Measurements from ENCODE around the gene SLC39A11. TPM values are rescaled to one million over a fixed set of nuclear protein-coding genes. Genes with fewer than 3 reads are reported as not detected.

Gene SLC39A11
- total RNA-seq, 1 experiment from 2014 or later: 15.2 TPM

DNA sequence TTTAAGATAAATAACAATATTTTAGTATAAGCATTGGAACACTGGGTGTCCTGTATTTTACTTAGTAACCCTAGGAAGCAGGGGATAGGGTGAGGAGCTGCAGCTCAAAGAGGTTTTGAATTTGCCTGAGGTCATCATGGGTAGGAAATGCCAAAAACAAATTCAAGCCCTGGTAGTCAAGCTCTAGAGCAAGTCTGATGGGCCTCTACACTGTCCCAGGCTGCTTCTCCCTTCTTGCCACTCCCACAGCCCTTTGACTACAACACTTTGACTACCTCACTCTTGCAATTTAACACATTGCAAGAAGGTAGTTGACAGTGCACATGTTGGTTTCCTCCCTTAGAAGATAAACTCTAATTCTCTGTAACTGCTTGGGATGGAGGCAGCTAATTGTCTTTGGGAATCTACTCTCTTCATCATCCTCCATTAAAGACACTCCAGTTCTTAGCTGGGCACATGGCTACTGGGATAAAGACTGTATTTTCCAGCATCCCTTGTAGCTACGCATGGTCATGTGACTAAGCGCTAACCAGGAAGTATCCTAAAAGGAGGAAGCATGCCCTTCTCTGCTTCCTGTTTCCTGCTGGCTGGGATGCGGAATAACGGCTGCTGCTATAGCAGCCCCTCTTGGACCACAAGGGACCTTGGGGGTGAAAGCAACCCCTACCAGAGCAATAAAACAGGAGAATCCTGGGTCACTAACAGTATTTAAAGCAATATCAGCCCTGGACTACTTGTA is 41.6 kb upstream of the SLC39A11 start:
- Histone ChIP-seq H3K4me2 (ENCODE audit: insufficient read depth, insufficient read length, low read length) (no peak overlapping the region), H2AK5ac (ENCODE audit: insufficient read length, low read length) (no peak overlapping the region), H2BK5ac (ENCODE audit: insufficient read length, low read length) (no peak overlapping the region), H2BK20ac (ENCODE audit: low read depth, low read length, poor library complexity, severe bottlenecking) (no peak overlapping the region), H3K79me2 (ENCODE audit: insufficient read depth, low read length) (no peaks in the 10 kb centered on the region), H4K5ac (ENCODE audit: insufficient read length, low read depth, low read length) (no peak overlapping the region), H4K20me1 (ENCODE audit: control insufficient read depth, insufficient read depth, insufficient read length) (no peaks in the 10 kb centered on the region), H2AFZ (ENCODE audit: low read length) (no peak overlapping the region), H3K23ac (ENCODE audit: insufficient read length, low read depth, low read length) (no peak overlapping the region), H3K14ac (ENCODE audit: insufficient read depth, low read length) (no peak overlapping the region), H3K56ac (ENCODE audit: insufficient read length, low read depth, low read length) (no peak overlapping the region), H3K9me3 (ENCODE audit: control insufficient read depth, low read depth, low read length) (no peaks in the 10 kb centered on the region), H3K4ac (ENCODE audit: low read depth, low read length) (no peak overlapping the region), H3T11ph (ENCODE audit: low read length) (no peak overlapping the region), H2BK12ac (ENCODE audit: insufficient read length, low read depth, low read length) (no peak overlapping the region), H3K23me2 (ENCODE audit: insufficient read length, low read depth, low read length, poor library complexity, severe bottlenecking) (peaks cover 4% of the 10 kb centered on the region), H3K79me1 (ENCODE audit: insufficient read depth, low read depth, low read length, poor library complexity, severe bottlenecking) (no peaks in the 10 kb centered on the region), H2BK15ac (ENCODE audit: low read depth, low read length) (no peak overlapping the region), H3K9ac (ENCODE audit: extremely low read depth, insufficient read length, low read length) (no peak overlapping the region), H3K4me1 (ENCODE audit: insufficient read depth, low read length) (peaks cover 3% of the 10 kb centered on the region; the same call in 1 of the 2 replicates), H4K91ac (ENCODE audit: insufficient read length, low read depth, low read length) (no peak overlapping the region), H4K8ac (replicated peaks; ENCODE audit: insufficient read length, low read depth, low read length) (no peak overlapping the region), H2BK120ac (ENCODE audit: low read depth, low read length, poor library complexity, severe bottlenecking) (no peak overlapping the region), H3K27ac (ENCODE audit: insufficient read length, low read depth, low read length) (no peak overlapping the region), H3K18ac (ENCODE audit: insufficient read length, low read depth, low read length) (no peak overlapping the region), H3K27me3 (ENCODE audit: insufficient read depth, low read length) (no peaks in the 10 kb centered on the region)
- peaks cover 17 to 26% of the 10 kb centered on the region in 2 experiments for H3K4me1 Mint-ChIP-seq
- no peaks in the 10 kb centered on the region; a peak in 1 of 5 replicates for H3K9me3 Mint-ChIP-seq
- no peak for DNase-seq
- WGBS (ENCODE audit: extremely low coverage, insufficient read length, low lambda C conversion rate): no CpG with 5 or more reads among the region's 4 CpGs
- no peaks in the 10 kb centered on the region for H3K36me3 Mint-ChIP-seq (ENCODE audit: insufficient read depth in 1 of 3, low read depth in 3 of 3)
- H3K27me3 Mint-ChIP-seq (ENCODE audit: low read depth): no peaks in the 10 kb centered on the region
- no peak overlapping the region for H3K27ac Mint-ChIP-seq
- H3K4me3 Mint-ChIP-seq: no peak overlapping the region
- TF ChIP-seq, protein P1, sequence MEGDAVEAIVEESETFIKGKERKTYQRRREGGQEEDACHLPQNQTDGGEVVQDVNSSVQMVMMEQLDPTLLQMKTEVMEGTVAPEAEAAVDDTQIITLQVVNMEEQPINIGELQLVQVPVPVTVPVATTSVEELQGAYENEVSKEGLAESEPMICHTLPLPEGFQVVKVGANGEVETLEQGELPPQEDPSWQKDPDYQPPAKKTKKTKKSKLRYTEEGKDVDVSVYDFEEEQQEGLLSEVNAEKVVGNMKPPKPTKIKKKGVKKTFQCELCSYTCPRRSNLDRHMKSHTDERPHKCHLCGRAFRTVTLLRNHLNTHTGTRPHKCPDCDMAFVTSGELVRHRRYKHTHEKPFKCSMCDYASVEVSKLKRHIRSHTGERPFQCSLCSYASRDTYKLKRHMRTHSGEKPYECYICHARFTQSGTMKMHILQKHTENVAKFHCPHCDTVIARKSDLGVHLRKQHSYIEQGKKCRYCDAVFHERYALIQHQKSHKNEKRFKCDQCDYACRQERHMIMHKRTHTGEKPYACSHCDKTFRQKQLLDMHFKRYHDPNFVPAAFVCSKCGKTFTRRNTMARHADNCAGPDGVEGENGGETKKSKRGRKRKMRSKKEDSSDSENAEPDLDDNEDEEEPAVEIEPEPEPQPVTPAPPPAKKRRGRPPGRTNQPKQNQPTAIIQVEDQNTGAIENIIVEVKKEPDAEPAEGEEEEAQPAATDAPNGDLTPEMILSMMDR (conservative IDR thresholded peaks at IDR 0.05): no peak
